Cardiac muscle cell (in vitro differentiated cells and primary cell): ENCODE data around the gene VPS51. TPM values are rescaled to one million over a fixed set of nuclear protein-coding genes. Genes with fewer than 3 reads are reported as not detected.

Experiments
- DNase-seq, 2 donors: peaks; one replicate each; pipeline versions ENCODE4 v3.0.0 to v3.0.0-alpha.2; 2010 to 2017; ENCODE audit warnings: low read depth in 1 of 2, low spot score in 1 of 2
- H3K27ac ChIP-seq: fragments of 200-600 bp; sonication (generic); 2 replicates; pipeline ENCODE4 v1.5.1; 2016
- H3K27me3 ChIP-seq: fragments of 200-600 bp; sonication (generic); 2 replicates; pipeline ENCODE4 v1.6.0; 2016; ENCODE audit warnings: control low read depth
- H3K36me3 ChIP-seq: fragments of 200-600 bp; sonication (generic); 2 replicates; pipeline ENCODE4 v1.5.1; 2016; ENCODE audit warnings: control low read depth
- H3K4me1 ChIP-seq: fragments of 200-600 bp; sonication (generic); 2 replicates; pipeline ENCODE4 v1.8.1; 2017; ENCODE audit warnings: low read depth, mild to moderate bottlenecking, mixed run types
- H3K4me3 ChIP-seq: fragments of 200-600 bp; sonication (generic); 2 replicates; pipeline ENCODE4 v1.5.1; 2016; ENCODE audit warnings: mild to moderate bottlenecking
- H3K9me3 ChIP-seq: fragments of 200-600 bp; sonication (generic); 2 replicates; pipeline ENCODE4 v1.5.1; 2017; ENCODE audit warnings: low read depth, mild to moderate bottlenecking, control low read depth
- CTCF ChIP-seq: IDR thresholded peaks from 2 replicates; pipeline ENCODE4 v1.5.1; 2012; ENCODE audit warnings: low read depth, mild to moderate bottlenecking, low read length
- polyA plus RNA-seq: library from polyadenylated mRNA; unstranded; fragments of >200 nt; fragmentation: Nextera tagmentation; extraction: Ambion mirVana; gene quantifications from 2 replicates; pipeline ENCODE4 v1.2.1, GENCODE V29; 2016
- total RNA-seq: library from RNA; depleted of rRNA; stranded (reverse); fragments of >200 nt; gene quantifications from 2 replicates; pipeline ENCODE4 v1.2.3, GENCODE V29; 2016

The VPS51 gene
- 620 and 755 TPM in 2 replicates for total RNA-seq
- polyA plus RNA-seq, result 77.9 and 103 TPM in 2 replicates

GRCh38 chr11:65095974-65096806 is at the start of gene VPS51:
VPS51 (plus strand) TSS chr11:65096214; CDS start chr11:65096251, 37 bp downstream.
- DNase-seq, result peak; percentile 95
- TF ChIP-seq CTCF, result no peak
- Histone ChIP-seq H3K27ac (peak within 1 kb of the TSS; percentile 90), H3K4me3 (peak within 1 kb of the TSS; percentile 91), H3K27me3 (no peaks in the 10 kb centered on the region), H3K9me3 (no peaks in the 10 kb centered on the region), H3K36me3 (peaks cover 4% of the 10 kb centered on the region), H3K4me1 (peaks cover 5% of the 10 kb centered on the region)

GRCh38 chr11:65047581-65048422 is 48.2 kb upstream of the VPS51 start:
- Histone ChIP-seq H3K4me1 (no peaks in the 10 kb centered on the region), H3K9me3 (no peaks in the 10 kb centered on the region), H3K27ac (no peak overlapping the region), H3K27me3 (no peaks in the 10 kb centered on the region), H3K4me3 (no peak overlapping the region), H3K36me3 (peaks cover 9% of the 10 kb centered on the region)
- no peak for TF ChIP-seq CTCF
- peak in 1 of 2 donors; percentile 29 for DNase-seq

- H3K4me1 ChIP-seq, result no peaks in the 10 kb centered on the region
- no peak overlapping the region for H3K4me3 ChIP-seq
- H3K27ac ChIP-seq, result no peak overlapping the region
- H3K27me3 ChIP-seq, result no peaks in the 10 kb centered on the region
- H3K36me3 ChIP-seq, result no peaks in the 10 kb centered on the region
- DNase-seq, result no peak
- no peak for TF ChIP-seq CTCF
- H3K9me3 ChIP-seq, result no peaks in the 10 kb centered on the region
These were observed 44.6 kb upstream of the VPS51 start for GRCh38 chr11:65051398-65051858.

GRCh38 chr11:65053827-65054508 is 42.0 kb upstream of the VPS51 start:
- H3K4me1 ChIP-seq, result no peaks in the 10 kb centered on the region
- DNase-seq, result no peak
- no peak overlapping the region for H3K4me3 ChIP-seq
- H3K9me3 ChIP-seq, result no peaks in the 10 kb centered on the region
- H3K27me3 ChIP-seq, result no peaks in the 10 kb centered on the region
- TF ChIP-seq CTCF, result no peak
- H3K36me3 ChIP-seq, result no peaks in the 10 kb centered on the region
- no peak overlapping the region for H3K27ac ChIP-seq

GRCh38 chr11:65055538-65055937 is 40.5 kb upstream of the VPS51 start:
- DNase-seq, result no peak
- no peaks in the 10 kb centered on the region for H3K36me3 ChIP-seq
- H3K27me3 ChIP-seq, result no peaks in the 10 kb centered on the region
- no peak for TF ChIP-seq CTCF
- H3K9me3 ChIP-seq, result no peaks in the 10 kb centered on the region
- no peak overlapping the region for H3K27ac ChIP-seq
- no peaks in the 10 kb centered on the region for H3K4me1 ChIP-seq
- no peak overlapping the region for H3K4me3 ChIP-seq
